Measurements from ENCODE around the gene CTSE. TPM values are rescaled to one million over a fixed set of nuclear protein-coding genes. Genes with fewer than 3 reads are reported as not detected.

The CTSE gene
- total RNA-seq = not detected in 2 replicates

GRCh38 chr1:206023695-206024094 is at the start of gene CTSE:
Gene CTSE (minus strand): TSS chr1:206023895. CDS start chr1:206023791, 104 bp downstream.

GRCh38 chr1:206052919-206053610 is 29.4 kb upstream of the CTSE start, which contains the start of gene RHEX:
Gene RHEX (plus strand): TSS chr1:206053173. CDS start chr1:206097829, 44,656 bp downstream.

GRCh38 chr1:206002871-206003801 is 20.6 kb downstream of the CTSE start, which contains the start of gene RAB7B:
Gene RAB7B (minus strand): TSS chr1:206003395. CDS start chr1:205994135, 9,260 bp downstream.

Other genes starting within 250 kb of the CTSE start
- gene RAB29, start 248.4 kb downstream of the CTSE start, total RNA-seq = 15.9 and 29.3 TPM in 2 replicates
- gene SLC41A1, start 210.7 kb downstream of the CTSE start, total RNA-seq = 20.0 and 20.3 TPM in 2 replicates
- gene PM20D1, start 173.8 kb downstream of the CTSE start, total RNA-seq = under 0.01 TPM in 2 replicates
- gene SLC26A9, start 80.4 kb downstream of the CTSE start, total RNA-seq = not detected in 2 replicates
- gene RAB7B, start 20.5 kb downstream of the CTSE start, total RNA-seq = 3.1 and 3.7 TPM in 2 replicates
- gene RHEX, start 29.3 kb upstream of the CTSE start, total RNA-seq = not detected in 2 replicates
- gene AVPR1B, start 93.5 kb upstream of the CTSE start, total RNA-seq = not detected in 2 replicates
- 1.4 and 7.3 TPM in 2 replicates for gene FAM72A, start 178.9 kb upstream of the CTSE start, total RNA-seq
- gene SRGAP2, start 179.6 kb upstream of the CTSE start, total RNA-seq = 35.7 and 47.4 TPM in 2 replicates